ENCODE measurements around the gene AARS2.

AARS2 gene

GRCh38 chr6:44260011-44260410 lies 53.1 kb downstream of the AARS2 start:
- no peak for DNase-seq

- DNase-seq: no peak
These were observed 54.2 kb downstream of the AARS2 start for GRCh38 chr6:44258921-44259320.

- no peak for DNase-seq
These were observed 54.8 kb downstream of the AARS2 start for GRCh38 chr6:44258325-44258863.

GRCh38 chr6:44257753-44258324 lies 55.3 kb downstream of the AARS2 start:
- DNase-seq: no peak

- peak; percentile 79 for DNase-seq
These were observed 56.0 kb downstream of the AARS2 start, which contains the start of gene SLC35B2 for GRCh38 chr6:44257025-44257752. Gene SLC35B2, minus strand, starts transcription at chr6:44257528. Its CDS starts 118 bp downstream, at chr6:44257410.

- DNase-seq: no peak
These were observed 56.4 kb downstream of the AARS2 start for GRCh38 chr6:44256775-44257024.

- no peak for DNase-seq
These were observed 57.0 kb downstream of the AARS2 start for GRCh38 chr6:44255871-44256774.

GRCh38 chr6:44255105-44255808 lies 57.9 kb downstream of the AARS2 start:
- no peak for DNase-seq

- DNase-seq: peak; percentile 20
These were observed 58.7 kb downstream of the AARS2 start for GRCh38 chr6:44254191-44255104.

GRCh38 chr6:44253307-44254101 lies 59.6 kb downstream of the AARS2 start:
- DNase-seq: peak; percentile 21

GRCh38 chr6:44251576-44252524 lies 61.3 kb downstream of the AARS2 start:
- DNase-seq: no peak

GRCh38 chr6:44250718-44251123 lies 62.4 kb downstream of the AARS2 start:
- DNase-seq: no peak

GRCh38 chr6:44250067-44250717 lies 63.0 kb downstream of the AARS2 start:
- no peak for DNase-seq

Data from T1000 (cell line).